HG03378 (cell line): ENCODE measurements around the gene TLE1.

Source experiments
- ATAC-seq: cut with Tn5 transposase; IDR thresholded peaks from one replicate; pipeline ENCODE4 v1.9.1; 2021; ENCODE audit warnings: mild to moderate bottlenecking, moderate library complexity; ENCODE audit not compliant: unreplicated experiment

TLE1 gene

DNA sequence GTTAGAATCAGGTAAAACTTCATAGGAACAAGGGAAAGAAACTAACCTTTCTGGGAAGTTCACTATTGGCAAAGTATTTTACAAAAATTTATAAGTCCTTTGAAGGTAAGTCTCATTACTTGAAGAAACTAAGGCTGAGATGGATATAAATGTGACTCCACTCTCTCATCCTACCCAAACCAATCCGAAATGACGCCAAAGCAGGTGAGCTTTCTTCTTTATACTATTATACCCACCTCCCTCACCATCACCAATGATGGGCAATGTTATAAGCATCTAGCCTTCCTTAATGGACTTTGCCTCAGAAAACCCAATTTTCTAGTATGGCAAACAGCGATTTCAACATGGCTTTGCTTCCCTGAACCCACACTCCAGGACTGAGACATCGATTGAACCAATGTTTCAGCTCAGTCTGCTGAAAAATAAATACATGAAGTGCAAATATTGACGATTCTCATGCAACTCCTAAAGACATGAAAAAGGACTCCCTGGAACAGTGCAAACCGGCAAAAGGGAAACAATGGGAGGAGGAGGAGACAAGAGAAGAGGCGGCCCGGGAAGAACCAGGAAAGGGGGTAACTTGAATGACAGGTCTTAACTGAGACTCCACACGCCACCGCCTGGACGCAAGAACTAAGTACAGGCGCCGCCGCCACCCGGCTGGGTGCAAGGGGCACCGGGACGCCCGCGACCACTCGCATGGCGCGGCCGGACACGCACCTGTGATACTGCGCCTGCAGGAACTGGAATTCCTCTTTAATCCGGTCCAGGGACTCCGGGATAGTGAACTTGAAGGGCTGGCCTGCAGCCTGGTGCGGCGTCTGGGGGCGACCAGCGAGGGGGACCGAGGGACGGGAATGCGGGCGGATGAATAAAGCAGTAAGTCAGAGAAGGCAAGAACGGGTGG is 2.5 kb downstream of the TLE1 start:
- ATAC-seq, result no peak

DNA sequence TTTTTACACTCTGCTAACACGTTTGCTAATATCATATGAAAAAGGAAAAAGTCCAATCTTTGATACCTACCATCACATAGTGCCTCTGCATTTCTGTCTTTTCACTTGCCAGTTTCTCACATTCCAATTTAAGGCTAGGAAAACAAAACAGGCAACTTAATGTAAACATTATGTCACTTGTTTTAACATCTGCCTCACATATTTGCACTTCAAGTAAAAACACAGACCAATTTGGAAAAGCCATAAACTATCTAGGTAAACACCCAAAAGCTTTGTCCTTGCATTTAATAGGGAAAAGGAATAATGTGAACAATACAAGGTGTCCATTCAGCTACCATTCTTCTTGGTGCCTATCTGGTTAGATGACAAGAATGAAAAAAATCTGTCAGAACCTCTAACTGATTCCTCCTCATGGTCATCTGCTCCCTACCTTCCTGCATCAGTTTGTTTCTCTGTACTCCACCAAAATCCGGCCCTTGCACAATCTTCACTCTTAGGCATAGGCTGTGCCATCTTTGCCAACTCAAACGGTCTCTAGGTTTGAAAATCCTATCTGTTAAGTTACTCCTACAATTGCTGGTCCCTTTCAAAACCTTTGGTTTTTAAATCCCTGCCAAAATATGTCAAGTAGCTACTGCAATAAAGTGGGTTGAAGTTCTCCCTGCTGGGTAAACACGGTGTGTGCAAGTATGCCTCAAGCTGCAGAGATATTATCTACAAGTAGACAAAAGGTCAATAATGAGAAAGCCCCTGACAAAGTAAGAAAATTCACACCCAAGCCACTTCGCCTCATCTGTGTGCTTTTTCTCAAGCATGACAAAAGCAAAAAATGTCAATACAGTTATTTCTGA is 3.4 kb downstream of the TLE1 start:
- ATAC-seq, result no peak

DNA sequence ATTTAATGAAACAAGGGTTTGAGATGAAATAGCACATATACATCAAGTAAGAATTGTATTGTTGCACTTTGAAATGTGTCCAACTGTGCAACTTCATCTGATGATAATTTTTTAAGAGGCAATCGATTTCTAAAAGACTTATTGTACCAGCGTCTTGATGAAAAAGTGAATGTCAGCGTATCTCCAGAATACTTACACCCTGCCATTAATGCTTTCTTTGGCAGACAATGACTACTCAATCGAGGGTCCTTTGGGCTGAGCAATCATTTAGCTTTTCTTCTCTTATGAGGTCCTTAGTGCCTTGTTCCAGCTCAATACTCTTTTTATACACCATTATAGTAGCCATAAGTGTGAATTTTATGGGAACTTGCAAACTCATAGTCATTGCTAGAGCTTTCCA is 4.7 kb downstream of the TLE1 start:
- no peak for ATAC-seq

DNA sequence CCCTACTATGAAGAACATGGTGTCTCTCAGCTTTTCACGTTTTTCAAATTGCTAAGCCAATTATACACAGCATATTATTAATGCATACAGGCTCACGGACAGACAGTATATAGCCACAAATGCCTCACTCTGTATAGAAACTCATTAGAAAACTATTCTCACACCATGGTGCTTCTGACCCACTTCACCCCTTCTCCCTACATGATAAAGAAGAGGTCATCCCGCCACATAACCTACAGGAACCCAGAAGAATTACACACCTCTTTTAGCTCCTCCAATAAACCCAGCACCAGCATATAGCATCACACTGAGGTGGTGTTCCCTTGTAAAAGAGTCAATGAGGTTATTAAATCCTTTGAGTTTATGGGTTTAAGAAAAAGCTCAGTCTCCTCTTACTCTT is 5.6 kb downstream of the TLE1 start:
- ATAC-seq, result no peak

DNA sequence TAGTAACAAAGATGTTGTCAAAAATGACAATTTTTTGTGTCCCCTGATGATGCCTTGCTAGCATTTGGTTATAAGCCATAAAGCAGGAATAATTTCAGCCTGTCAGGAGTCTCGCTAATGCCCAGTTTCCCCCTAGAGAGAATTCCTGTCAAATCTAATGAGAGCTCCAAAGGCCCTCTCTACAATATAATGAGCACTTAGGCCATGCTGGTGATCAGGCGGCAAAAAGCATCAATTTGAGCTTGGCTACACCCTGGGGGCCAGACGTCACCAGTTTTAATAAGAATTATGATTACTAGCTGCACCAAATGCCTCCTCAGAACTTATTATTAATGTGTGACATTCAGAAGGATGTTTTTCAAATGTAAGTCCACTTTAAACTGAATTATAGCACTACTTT is 6.1 kb downstream of the TLE1 start:
- ATAC-seq, result no peak

DNA sequence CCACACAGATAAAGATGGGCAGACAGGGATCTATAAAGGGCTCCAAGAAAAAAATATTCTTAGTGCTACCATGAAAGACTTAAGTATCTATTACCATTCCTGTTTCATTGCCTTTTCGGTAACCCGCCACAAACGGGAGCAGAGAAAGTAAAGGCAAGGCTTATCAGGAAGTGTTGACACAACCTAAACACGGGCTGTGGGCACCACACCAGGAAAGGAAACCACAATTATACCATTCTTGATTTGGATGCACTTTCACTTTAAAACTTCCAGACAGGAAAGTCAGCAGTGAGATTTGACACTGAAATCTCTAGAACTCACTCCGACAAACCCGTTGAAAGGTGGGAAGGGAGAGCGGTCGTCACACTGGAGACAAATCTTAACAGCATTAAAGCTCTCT is 6.5 kb downstream of the TLE1 start:
- ATAC-seq, result no peak

DNA sequence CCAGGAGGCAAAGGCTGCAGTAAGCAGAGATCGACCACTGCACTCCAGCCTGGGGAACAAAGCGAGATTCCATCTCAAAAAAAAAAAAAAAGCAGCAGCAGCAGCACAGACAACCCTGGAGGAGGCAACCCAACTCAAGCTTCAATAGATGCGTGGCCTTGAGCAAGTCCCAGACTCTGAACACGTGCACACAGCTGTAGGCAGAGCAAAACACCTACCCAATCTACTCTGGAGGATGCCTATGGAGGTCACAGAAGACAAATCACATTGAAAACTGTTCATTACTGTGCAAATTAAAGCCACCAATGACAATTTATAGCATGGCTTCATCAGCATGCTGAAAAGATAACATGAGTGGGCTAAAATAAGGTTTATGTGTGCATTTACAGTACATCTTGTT is 7.2 kb downstream of the TLE1 start:
- ATAC-seq, result no peak

DNA sequence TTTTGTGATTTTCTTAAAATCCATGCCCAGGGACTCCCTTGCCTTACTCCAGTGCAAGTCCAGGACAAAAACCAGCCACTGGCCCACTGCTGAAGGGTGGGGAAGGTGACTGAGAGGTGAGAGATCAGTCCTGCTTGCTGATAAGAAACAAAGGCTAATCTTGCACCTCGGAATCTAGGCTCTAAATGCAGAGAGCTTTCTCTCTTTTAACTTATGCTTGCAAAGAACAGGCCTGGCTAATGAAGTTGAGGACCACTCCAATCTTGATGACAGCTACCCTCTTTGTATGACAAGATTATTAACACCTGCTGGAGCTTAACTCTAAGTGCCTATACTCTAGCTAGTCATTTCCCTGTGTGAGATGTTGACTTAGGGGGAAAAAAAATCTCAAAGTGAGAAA is 8.8 kb downstream of the TLE1 start:
- ATAC-seq, result no peak

DNA sequence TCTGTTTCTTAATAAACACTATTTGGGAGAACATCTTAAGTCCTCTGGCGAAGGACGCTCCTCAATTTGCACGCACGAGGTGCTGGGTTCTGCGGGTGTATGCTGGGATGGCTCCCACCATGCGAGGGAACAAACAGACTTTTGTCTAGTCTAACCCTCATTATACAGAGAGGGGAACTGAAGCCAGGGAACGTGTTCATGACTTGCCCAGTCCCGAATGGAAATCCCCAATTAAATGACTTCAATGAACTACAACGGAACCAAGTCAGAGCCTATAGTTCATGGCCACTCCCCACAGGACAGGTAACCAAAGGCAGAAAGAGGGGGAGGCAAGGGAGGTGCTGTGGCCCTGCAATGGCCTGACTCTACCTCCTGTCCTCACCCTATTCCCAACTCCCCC is 9.3 kb downstream of the TLE1 start:
- no peak for ATAC-seq

DNA sequence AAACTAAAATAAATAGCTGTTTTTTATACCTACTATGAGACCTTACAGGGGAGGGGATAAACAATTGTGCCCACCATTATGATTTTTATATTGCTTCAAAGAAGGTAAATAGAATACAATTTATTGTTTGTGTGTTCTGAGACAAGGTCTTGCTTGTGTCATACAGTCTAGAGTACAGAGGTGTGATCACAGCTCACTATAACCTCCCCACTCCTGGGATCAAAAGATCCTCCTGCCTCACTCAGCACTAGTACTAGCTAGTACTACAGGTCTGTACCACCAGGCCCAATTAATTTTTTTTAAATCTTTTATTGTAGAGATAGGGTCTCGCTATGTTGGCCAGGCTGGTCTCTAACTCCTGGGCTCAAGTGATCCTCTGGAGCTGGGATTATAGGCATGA is 11.3 kb downstream of the TLE1 start:
- no peak for ATAC-seq

DNA sequence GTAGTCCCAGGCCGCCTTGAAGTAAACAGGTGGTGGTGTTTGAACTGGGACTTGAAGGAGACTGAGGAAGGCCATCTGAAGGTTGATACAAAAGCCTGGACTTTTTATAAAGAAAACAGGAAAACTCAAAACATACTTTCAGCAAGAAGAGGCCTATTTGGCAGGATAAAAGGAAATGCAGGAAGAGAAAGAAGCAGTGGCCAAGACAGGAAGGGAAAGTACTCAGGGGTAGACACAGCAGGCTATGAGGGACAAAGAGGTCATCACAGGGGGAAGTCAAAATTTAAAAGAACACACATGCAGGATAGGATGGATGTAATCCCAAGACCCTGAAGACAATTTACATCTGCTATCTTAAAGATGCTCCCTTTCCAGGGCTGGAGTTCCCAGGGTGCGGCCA is 13.0 kb downstream of the TLE1 start:
- ATAC-seq, result no peak

DNA sequence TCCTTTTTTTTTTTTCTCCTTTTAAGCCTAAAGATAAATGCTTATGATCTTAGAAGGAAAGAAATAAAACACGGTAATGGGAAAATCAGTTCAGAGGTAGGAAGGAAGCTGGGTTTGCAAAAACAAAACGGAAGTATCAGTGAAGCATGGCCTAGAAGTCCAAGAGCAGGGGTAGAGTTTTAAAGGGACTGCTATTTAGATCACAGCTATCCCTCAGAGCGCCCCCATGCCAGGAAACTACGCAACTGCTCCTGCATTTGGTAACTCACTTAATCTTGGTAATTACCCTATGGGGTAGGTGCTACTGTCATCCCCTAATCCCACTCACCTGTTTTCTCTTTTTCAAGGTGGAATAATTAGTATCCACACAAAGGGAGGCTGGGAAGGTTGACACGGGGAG is 16.0 kb downstream of the TLE1 start:
- no peak for ATAC-seq

DNA sequence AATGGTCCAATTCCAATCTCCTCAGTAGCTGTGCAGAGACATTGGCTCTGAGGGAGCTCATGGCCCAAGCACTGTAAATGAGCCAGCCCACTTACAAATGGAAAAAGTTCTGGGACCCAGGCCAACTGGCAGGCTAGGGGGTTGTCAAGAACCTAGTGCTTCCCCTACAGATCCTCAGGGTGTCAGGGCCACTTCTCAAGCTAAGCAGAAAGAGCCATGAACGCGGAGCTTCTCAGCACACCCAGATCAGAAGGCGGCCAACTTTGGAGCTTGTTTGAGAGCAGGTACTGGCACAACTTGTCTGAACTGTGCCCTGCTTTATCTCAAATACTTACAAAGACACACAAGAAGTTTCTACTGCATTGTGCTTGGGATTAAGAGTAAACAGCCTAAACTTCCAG is 17.5 kb downstream of the TLE1 start:
- no peak for ATAC-seq

DNA sequence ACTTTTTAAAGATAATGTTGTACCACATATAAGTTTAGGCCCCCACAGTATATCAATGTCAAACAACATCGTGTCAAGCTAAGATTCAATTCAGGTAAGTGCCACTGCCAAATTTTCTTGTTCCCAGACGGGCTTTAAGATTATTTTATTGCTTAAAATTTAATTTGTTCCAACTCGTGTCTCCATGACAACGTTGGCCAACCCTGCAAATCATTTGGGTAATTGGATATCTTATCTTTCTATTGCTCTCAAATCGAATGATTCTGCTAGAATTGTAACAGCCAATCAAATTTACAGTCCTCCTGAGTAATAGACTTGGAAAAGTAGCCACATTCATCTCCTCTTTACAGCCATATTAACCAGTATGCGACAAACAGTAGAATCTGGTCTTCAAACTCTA is 19.5 kb downstream of the TLE1 start:
- no peak for ATAC-seq

DNA sequence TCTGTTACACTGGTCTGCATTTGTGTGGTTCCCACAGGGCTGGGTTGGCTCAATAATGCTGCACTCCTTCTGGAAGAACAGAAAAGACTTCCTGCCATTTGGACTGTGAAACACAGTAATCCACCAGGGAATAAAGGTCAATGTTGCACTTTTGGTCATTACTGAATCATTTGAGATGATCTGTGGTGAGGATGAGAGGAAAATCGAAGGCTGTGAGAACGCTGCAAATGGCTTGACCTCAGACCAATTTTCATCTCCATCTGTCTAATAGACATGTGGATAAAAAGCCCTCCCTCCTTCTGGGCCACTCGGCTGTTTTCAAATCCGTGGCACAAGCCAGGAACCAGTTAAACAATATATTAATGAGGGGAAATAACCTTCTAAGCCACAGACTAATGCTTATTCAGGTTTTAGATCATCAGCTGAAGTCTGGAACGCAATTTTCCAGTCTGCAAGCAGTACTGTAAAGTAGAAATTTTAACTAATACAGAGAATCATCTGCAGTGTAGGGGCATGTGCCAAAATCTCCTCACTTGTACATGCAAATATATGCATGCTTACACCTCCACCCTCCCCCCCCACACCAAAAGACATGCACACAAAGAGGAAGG is 20.2 kb downstream of the TLE1 start:
- no peak for ATAC-seq

DNA sequence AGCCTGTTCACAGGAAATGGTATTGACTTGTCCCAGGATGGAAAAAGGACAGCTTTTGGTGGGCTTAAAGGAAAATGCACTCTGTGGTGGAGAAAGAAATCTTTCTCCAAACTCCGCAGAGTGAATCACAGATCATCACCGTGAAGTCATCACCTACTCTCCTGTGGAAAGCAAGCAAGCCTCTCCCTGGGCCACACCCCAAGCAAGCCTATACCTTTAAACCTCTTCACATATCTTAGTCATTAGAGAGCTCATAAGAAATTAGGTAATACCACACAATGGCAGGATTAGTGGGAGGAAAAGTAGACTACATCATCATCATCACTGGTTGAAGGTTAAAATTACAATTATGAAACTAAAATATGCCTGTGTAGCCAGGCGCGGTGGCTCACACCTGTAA is 23.2 kb downstream of the TLE1 start:
- ATAC-seq, result no peak

DNA sequence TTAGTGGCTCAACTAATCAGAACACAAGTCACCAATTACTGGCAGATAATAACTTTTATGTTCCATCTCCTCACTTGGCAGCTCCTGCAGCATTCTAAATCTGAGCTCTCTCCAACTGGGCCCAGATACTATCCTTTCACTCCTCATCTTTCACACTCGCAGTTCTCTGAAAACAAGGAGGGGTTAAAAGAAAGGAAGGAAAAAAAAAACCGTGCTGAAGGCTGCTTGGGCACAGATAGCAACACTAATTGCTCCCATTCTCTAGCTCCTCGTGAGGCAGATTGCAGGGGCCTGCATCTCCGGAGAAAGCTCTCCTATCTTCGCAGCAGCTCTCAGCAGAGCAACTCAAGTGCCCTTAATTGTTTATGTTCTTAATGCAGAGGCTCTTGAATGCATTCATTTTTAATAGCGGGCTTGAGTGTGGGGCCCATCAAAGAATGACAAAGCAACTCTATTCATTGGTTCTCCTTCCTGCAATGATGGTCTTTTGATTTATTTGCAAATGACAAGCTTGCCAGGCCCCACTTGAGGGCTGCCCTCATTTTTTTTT is 23.9 kb downstream of the TLE1 start:
- no peak for ATAC-seq

DNA sequence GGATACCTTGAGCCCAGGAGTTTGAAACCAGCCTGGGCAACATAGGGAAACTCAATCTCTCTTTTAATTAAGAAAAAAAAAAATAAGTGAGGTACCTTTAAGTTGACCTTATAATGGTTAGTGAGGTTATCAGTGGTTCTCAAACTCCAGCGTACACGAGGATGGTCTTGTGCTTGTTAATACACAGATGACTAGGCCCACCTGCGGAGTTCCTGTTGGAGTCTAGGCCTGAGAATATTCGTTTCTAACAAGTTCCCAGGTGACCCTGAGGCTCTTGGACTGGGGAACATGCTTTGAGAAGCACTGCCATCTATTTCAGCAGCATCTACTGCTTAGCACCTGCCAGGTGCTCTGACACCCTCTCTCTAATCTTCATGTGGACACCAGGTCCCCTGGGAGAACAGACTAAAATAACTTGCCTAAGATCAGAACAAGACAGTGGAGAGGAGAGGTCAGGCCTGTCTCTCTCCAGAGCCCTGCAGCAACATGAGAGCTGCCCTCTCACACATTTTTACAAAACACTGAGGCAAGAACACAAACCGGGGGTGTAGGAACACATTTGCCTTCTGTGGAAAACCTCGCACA is 24.6 kb downstream of the TLE1 start:
- peak; percentile 64 for ATAC-seq

DNA sequence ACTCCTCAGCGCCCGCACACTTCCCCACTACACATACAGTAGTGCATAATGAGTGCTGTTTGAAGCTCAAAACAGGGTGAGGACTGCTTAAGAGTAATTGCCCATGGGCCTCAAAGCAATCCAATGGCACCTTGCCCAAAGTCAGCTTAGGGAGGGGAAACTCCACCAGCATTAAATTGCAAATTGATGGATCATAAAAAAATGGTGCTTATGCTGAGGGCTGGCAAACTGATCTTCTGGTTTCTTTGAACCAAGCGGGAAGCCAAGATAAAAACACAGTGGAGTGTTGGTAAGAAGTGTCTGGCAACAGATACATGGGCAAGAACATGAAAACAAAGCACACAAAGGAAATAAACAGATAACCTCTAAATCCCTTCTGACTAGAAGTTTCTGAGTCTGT is 28.0 kb downstream of the TLE1 start:
- no peak for ATAC-seq

DNA sequence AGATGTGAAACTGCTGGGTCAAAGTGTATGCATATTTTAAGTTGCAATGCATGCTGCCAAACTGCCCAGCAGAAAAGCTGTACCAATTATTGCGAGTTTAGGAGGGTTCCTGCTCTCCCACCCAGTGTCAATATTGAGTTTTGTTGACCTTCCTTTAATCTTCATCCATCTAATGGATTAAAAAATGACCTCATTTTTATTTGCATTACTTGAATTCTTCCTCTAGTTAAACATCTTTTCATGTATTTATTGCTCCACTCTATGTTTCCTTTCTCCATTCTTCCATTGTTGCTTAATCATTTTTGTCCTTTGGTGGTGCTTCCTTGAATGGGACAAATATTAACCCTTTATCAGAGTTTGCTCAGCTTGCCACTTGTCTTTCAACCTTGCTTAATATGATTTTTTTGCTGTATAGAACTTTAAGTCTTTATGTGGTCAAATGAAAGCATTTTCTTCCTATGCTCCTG is 32.4 kb downstream of the TLE1 start:
- ATAC-seq, result no peak

DNA sequence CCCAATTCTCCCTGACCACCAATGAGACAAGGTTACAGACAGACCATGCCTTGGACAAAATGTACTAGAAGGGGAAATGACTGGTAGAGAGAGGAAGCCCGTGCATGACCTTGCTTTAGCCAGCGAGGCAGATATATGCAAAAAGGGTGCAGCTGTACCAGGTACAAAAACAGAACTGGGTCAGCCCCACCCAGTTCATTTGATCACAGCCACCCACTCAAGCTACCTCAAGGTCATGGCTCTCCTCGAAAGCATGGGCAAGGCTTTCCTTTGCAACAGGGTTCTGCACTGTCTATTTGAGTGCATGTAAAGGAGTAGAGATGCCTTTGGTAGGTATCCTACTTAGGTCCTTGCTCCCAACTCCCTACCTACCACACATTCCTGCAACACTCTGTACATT is 33.3 kb downstream of the TLE1 start:
- peak; percentile 92 for ATAC-seq
